Activated CD4-positive, alpha-beta T cell treated with anti-CD3 and anti-CD28 coated beads, Interleukin-2, amount 50 U/mL, for 4 hours (primary cell): Measurements from ENCODE around the gene GJD3.
A peak's percentile ranks its signal among the peaks of the same experiment; 100 is the strongest.

ENCODE experiments used
- DNase-seq, 2 experiments: peaks; one replicate each; pipeline ENCODE4 v3.0.0-alpha.2; 2020

The GJD3 gene

GRCh38 chr17:40366861-40367518 is 2.5 kb upstream of the GJD3 start:
- no peak for DNase-seq

GRCh38 chr17:40366076-40366860 is 1.7 kb upstream of the GJD3 start:
- no peak for DNase-seq

- DNase-seq = no peak
Observed at GRCh38 chr17:40364906-40365305, 369 bp upstream of the GJD3 start.

- no peak for DNase-seq
Observed at GRCh38 chr17:40363111-40363827, 1.3 kb downstream of the GJD3 start.

GRCh38 chr17:40362696-40363110 is 1.8 kb downstream of the GJD3 start:
- DNase-seq = peak; percentile 73 to 77

- no peak for DNase-seq
Observed at GRCh38 chr17:40361925-40362695, 2.4 kb downstream of the GJD3 start.

- no peak for DNase-seq
Observed at GRCh38 chr17:40361063-40361924, 3.2 kb downstream of the GJD3 start.

GRCh38 chr17:40360091-40360490 is 4.4 kb downstream of the GJD3 start:
- no peak for DNase-seq

GRCh38 chr17:40358323-40359038 is 6.1 kb downstream of the GJD3 start:
- peak; percentile 86 to 89 for DNase-seq

GRCh38 chr17:40356990-40357881 is 7.3 kb downstream of the GJD3 start:
- no peak for DNase-seq

GRCh38 chr17:40355804-40356758 is 8.5 kb downstream of the GJD3 start:
- no peak for DNase-seq

- DNase-seq = peak; percentile 72 to 74
Observed at GRCh38 chr17:40355123-40355803, 9.3 kb downstream of the GJD3 start.

GRCh38 chr17:40354221-40355122 is 10.1 kb downstream of the GJD3 start:
- no peak for DNase-seq

GRCh38 chr17:40352779-40353394 is 11.7 kb downstream of the GJD3 start:
- no peak for DNase-seq

GRCh38 chr17:40352237-40352778 is 12.2 kb downstream of the GJD3 start:
- no peak for DNase-seq
